ENCODE measurements around the gene HOTAIR.

DNA sequence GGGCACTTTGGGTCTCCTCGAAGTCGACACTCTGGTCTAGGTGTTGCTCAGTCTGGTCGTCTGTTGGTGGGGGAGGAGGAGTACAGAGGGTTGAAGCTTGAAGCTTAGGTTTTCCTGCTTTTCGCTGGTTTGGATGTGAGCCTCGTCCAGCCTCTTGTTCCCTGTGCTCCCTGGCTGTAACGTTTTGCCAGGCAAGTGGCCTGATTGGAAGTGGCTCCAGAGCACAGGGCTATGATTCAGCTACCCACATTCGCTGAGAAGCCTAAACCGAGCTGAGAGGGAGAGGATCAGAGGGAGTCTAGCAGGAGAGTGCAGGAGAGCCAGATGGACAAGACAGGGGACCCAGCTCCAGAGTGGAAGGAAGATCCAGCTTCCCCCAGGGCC, 16.3 kb upstream of the HOTAIR start:
- TF ChIP-seq, protein P1, sequence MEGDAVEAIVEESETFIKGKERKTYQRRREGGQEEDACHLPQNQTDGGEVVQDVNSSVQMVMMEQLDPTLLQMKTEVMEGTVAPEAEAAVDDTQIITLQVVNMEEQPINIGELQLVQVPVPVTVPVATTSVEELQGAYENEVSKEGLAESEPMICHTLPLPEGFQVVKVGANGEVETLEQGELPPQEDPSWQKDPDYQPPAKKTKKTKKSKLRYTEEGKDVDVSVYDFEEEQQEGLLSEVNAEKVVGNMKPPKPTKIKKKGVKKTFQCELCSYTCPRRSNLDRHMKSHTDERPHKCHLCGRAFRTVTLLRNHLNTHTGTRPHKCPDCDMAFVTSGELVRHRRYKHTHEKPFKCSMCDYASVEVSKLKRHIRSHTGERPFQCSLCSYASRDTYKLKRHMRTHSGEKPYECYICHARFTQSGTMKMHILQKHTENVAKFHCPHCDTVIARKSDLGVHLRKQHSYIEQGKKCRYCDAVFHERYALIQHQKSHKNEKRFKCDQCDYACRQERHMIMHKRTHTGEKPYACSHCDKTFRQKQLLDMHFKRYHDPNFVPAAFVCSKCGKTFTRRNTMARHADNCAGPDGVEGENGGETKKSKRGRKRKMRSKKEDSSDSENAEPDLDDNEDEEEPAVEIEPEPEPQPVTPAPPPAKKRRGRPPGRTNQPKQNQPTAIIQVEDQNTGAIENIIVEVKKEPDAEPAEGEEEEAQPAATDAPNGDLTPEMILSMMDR (IDR thresholded peaks at IDR 0.05), result no peak
- TF ChIP-seq POLR2AphosphoS5 (IDR thresholded peaks at IDR 0.05) (no peak), POLR2A (IDR thresholded peaks at IDR 0.05) (no peak)

Data from stomach (tissue), 4 donors.